Fibroblast of peridontal ligament (primary cell): Measurements from ENCODE around the gene CEMP1.
"Not testable (repeated sequence)": the region's sequence is repeated elsewhere in the genome, so short reads cannot be mapped to it uniquely, and the experiment has no call there.

Experiments
- DNase-seq: peaks from one replicate; pipeline ENCODE4 v3.0.0-alpha.2; 2010; ENCODE audit errors: extremely low read depth

Gene CEMP1

GRCh38 chr16:2531371-2531695 is at the start of gene CEMP1:
Gene CEMP1 (minus strand): TSS chr16:2531408. CDS start chr16:2531073, 335 bp downstream.
- DNase-seq, result no peak

GRCh38 chr16:2580818-2581217 is 49.6 kb upstream of the CEMP1 start:
- DNase-seq, result not testable (repeated sequence)

GRCh38 chr16:2580143-2580542 is 48.9 kb upstream of the CEMP1 start:
- DNase-seq, result peak; percentile 21

- not testable (repeated sequence) for DNase-seq
Measured at GRCh38 chr16:2578905-2579304, 47.7 kb upstream of the CEMP1 start.

GRCh38 chr16:2577044-2577443 is 45.8 kb upstream of the CEMP1 start:
- not testable (repeated sequence) for DNase-seq

- not testable (repeated sequence) for DNase-seq
Measured at GRCh38 chr16:2575839-2576238, 44.6 kb upstream of the CEMP1 start.

- not testable (repeated sequence) for DNase-seq
Measured at GRCh38 chr16:2572704-2573103, 41.5 kb upstream of the CEMP1 start.

GRCh38 chr16:2568573-2568972 is 37.4 kb upstream of the CEMP1 start:
- not testable (repeated sequence) for DNase-seq

GRCh38 chr16:2567506-2567905 is 36.3 kb upstream of the CEMP1 start:
- DNase-seq, result not testable (repeated sequence)

GRCh38 chr16:2560798-2561133 is 29.6 kb upstream of the CEMP1 start:
- DNase-seq, result not testable (repeated sequence)

- DNase-seq, result not testable (repeated sequence)
Measured at GRCh38 chr16:2560131-2560797, 29.1 kb upstream of the CEMP1 start.

GRCh38 chr16:2557150-2557549 is 25.9 kb upstream of the CEMP1 start:
- DNase-seq, result not testable (repeated sequence)

GRCh38 chr16:2554709-2555425 is 23.7 kb upstream of the CEMP1 start:
- DNase-seq, result not testable (repeated sequence)

- DNase-seq, result not testable (repeated sequence)
Measured at GRCh38 chr16:2551420-2551889, 20.2 kb upstream of the CEMP1 start.

- not testable (repeated sequence) for DNase-seq
Measured at GRCh38 chr16:2550283-2550878, 19.2 kb upstream of the CEMP1 start.

- DNase-seq, result not testable (repeated sequence)
Measured at GRCh38 chr16:2543771-2544170, 12.6 kb upstream of the CEMP1 start.

- DNase-seq, result not testable (repeated sequence)
Measured at GRCh38 chr16:2541409-2541808, 10.2 kb upstream of the CEMP1 start.

- DNase-seq, result not testable (repeated sequence)
Measured at GRCh38 chr16:2540912-2541311, 9.7 kb upstream of the CEMP1 start.

- peak; percentile 19 for DNase-seq
Measured at GRCh38 chr16:2539845-2540458, 8.7 kb upstream of the CEMP1 start.

GRCh38 chr16:2539192-2539844 is 8.1 kb upstream of the CEMP1 start:
- not testable (repeated sequence) for DNase-seq

GRCh38 chr16:2537451-2538379 is 6.5 kb upstream of the CEMP1 start, which contains the start of gene PDPK1:
Gene PDPK1 (plus strand): TSS chr16:2538021. CDS start chr16:2538113, 92 bp downstream.
- DNase-seq, result peak; percentile 88
